WTC11 (cell line): ENCODE data around the gene ABLIM2. TPM values are rescaled to one million over a fixed set of nuclear protein-coding genes. Genes with fewer than 3 reads are reported as not detected.

Source experiments
- ATAC-seq: fragments of 200-7000 bp; cut with Tn5 transposase; 2 replicates; pipeline ENCODE4 v1.10.0; 2021; ENCODE audit warnings: mild to moderate bottlenecking, moderate library complexity
- CTCF ChIA-PET: fragments of 300-600 bp; sonication (Branson Sonifier 250); formaldehyde crosslinking; loops from one replicate; lab custom pipeline; 2021; ENCODE audit warnings: antibody characterized with exemption; lab: Charles Lee
- POLR2A ChIA-PET: fragments of 350-600 bp; sonication (Branson Sonifier 250); formaldehyde crosslinking; loops from one replicate; lab custom pipeline; 2021; ENCODE audit warnings: antibody characterized with exemption; lab: Charles Lee
- DNase-seq: peaks from one replicate; pipeline ENCODE4 v3.0.0; 2021; ENCODE audit warnings: low spot score
- H3K27ac Mint-ChIP-seq: 2 replicates; pipeline ENCODE4 v1.8.0; 2021; ENCODE audit warnings: mixed read lengths
- H3K27me3 Mint-ChIP-seq: 2 replicates; pipeline ENCODE4 v1.8.0; 2021; ENCODE audit warnings: low read depth, mild to moderate bottlenecking, moderate library complexity, mixed read lengths
- H3K36me3 Mint-ChIP-seq: 2 replicates; pipeline ENCODE4 v1.8.0; 2021; ENCODE audit warnings: mixed read lengths
- H3K4me1 Mint-ChIP-seq: 2 replicates; pipeline ENCODE4 v1.8.0; 2022; ENCODE audit warnings: mixed read lengths
- H3K4me3 Mint-ChIP-seq: 2 replicates; pipeline ENCODE4 v1.8.0; 2021; ENCODE audit warnings: mild to moderate bottlenecking, moderate library complexity, mixed read lengths
- H3K9me3 Mint-ChIP-seq: 2 replicates; pipeline ENCODE4 v1.8.0; 2021; ENCODE audit warnings: mixed read lengths
- AFF4 ChIP-seq: sonication (generic); formaldehyde crosslinking; IDR thresholded peaks from 2 replicates; pipeline ENCODE4 v1.8.1; 2023; ENCODE audit warnings: mild to moderate bottlenecking, missing genetic modification reagents, borderline replicate concordance
- CDX4 ChIP-seq: fragments of 250-450 bp; sonication (Bioruptor Pico); IDR thresholded peaks from 2 replicates; pipeline ENCODE4 v1.9.0; 2021; ENCODE audit warnings: moderate library complexity, mild to moderate bottlenecking, inconsistent platforms, borderline replicate concordance
- CREB1 ChIP-seq: sonication (generic); formaldehyde crosslinking; IDR thresholded peaks from 2 replicates; pipeline ENCODE4 v1.8.0; 2023; ENCODE audit warnings: mild to moderate bottlenecking, missing genetic modification reagents
- ESRRA ChIP-seq: sonication (generic); formaldehyde crosslinking; IDR thresholded peaks from 2 replicates; pipeline ENCODE4 v1.8.1; 2022; ENCODE audit warnings: mild to moderate bottlenecking, missing genetic modification reagents, borderline replicate concordance
- FOXP1 ChIP-seq: sonication (generic); formaldehyde crosslinking; IDR thresholded peaks from 2 replicates; pipeline ENCODE4 v1.8.0; 2022; ENCODE audit warnings: missing genetic modification reagents, mild to moderate bottlenecking, moderate library complexity, borderline replicate concordance
- NR2C2 ChIP-seq: sonication (generic); formaldehyde crosslinking; IDR thresholded peaks from 2 replicates; pipeline ENCODE4 v1.8.0; 2022; ENCODE audit warnings: mild to moderate bottlenecking, missing genetic modification reagents
- NR3C1 ChIP-seq: sonication (generic); formaldehyde crosslinking; conservative IDR thresholded peaks from 2 replicates; pipeline ENCODE4 v1.8.1; 2023; ENCODE audit warnings: low read depth, mild to moderate bottlenecking, missing genetic modification reagents
- OVOL2 ChIP-seq: fragments of 250-450 bp; sonication (Bioruptor Pico); IDR thresholded peaks from 2 replicates; pipeline ENCODE4 v1.9.0; 2021; ENCODE audit warnings: mild to moderate bottlenecking, borderline replicate concordance
- PRDM15 ChIP-seq: sonication (generic); formaldehyde crosslinking; IDR thresholded peaks from 2 replicates; pipeline ENCODE4 v1.8.0; 2022; ENCODE audit warnings: missing genetic modification reagents
- PRRX2 ChIP-seq: fragments of 250-450 bp; sonication (Bioruptor Pico); IDR thresholded peaks from 2 replicates; pipeline ENCODE4 v1.8.0; 2021; ENCODE audit warnings: mild to moderate bottlenecking
- SMAD3 ChIP-seq: sonication (generic); formaldehyde crosslinking; IDR thresholded peaks from 2 replicates; pipeline ENCODE4 v1.8.0; 2022; ENCODE audit warnings: missing genetic modification reagents, mild to moderate bottlenecking, borderline replicate concordance
- STAT6 ChIP-seq: sonication (generic); formaldehyde crosslinking; conservative IDR thresholded peaks from 2 replicates; pipeline ENCODE4 v1.8.1; 2023; ENCODE audit warnings: mild to moderate bottlenecking, low read depth, missing genetic modification reagents, moderate library complexity
- TEAD4 ChIP-seq: sonication (generic); formaldehyde crosslinking; IDR thresholded peaks from 2 replicates; pipeline ENCODE4 v1.8.0; 2022; ENCODE audit warnings: mild to moderate bottlenecking, missing genetic modification reagents
- USF1 ChIP-seq: sonication (generic); formaldehyde crosslinking; IDR thresholded peaks from 2 replicates; pipeline ENCODE4 v1.8.0; 2022; ENCODE audit warnings: mild to moderate bottlenecking, missing genetic modification reagents
- ZBTB43 ChIP-seq: sonication (generic); formaldehyde crosslinking; IDR thresholded peaks from 2 replicates; pipeline ENCODE4 v1.8.1; 2023; ENCODE audit warnings: mild to moderate bottlenecking, missing genetic modification reagents
- ZNF121 ChIP-seq: sonication (generic); formaldehyde crosslinking; IDR thresholded peaks from 2 replicates; pipeline ENCODE4 v1.8.0; 2023; ENCODE audit warnings: missing genetic modification reagents
- ZNF219 ChIP-seq: sonication (generic); formaldehyde crosslinking; IDR thresholded peaks from 2 replicates; pipeline ENCODE4 v1.8.0; 2023; ENCODE audit warnings: missing genetic modification reagents, mild to moderate bottlenecking, borderline replicate concordance
- ZNF281 ChIP-seq: sonication (generic); formaldehyde crosslinking; IDR thresholded peaks from 2 replicates; pipeline ENCODE4 v1.8.0; 2023; ENCODE audit warnings: mild to moderate bottlenecking, missing genetic modification reagents
- ZNF423 ChIP-seq: fragments of 250-450 bp; sonication (Bioruptor Pico); IDR thresholded peaks from 2 replicates; pipeline ENCODE4 v2.1.2; 2022; ENCODE audit warnings: mild to moderate bottlenecking, moderate library complexity
- total RNA-seq: library from RNA; stranded (reverse); gene quantifications from 3 replicates; pipeline ENCODE4 v1.2.3, GENCODE V29; 2021

The ABLIM2 gene
- total RNA-seq, 1 experiment from 2014 or later: 2.6 TPM

- no peak for TF ChIP-seq STAT6 (CRISPR knock-in tag)
- TF ChIP-seq TEAD4 (CRISPR knock-in tag): no peak
- no peak for TF ChIP-seq ZBTB43 (CRISPR knock-in tag)
Measured at GRCh38 chr4:8045909-8046308, 112.7 kb downstream of the ABLIM2 start (continued).

GRCh38 chr4:8044699-8045098 is 113.9 kb downstream of the ABLIM2 start:
- ChIA-PET POLR2A (no interaction called here), CTCF (no interaction called here)
- Mint-ChIP-seq H3K9me3 (no peaks in the 10 kb centered on the region), H3K36me3 (no peaks in the 10 kb centered on the region), H3K27ac (peak overlapping the region; percentile 10; the same call in 1 of the 2 replicates), H3K4me1 (peaks cover 28% of the 10 kb centered on the region), H3K4me3 (no peak overlapping the region), H3K27me3 (no peaks in the 10 kb centered on the region)
- DNase-seq: no peak
- ATAC-seq: no peak
- TF ChIP-seq USF1 (CRISPR knock-in tag) (no peak), ESRRA (no peak), AFF4 (CRISPR knock-in tag) (no peak), SMAD3 (CRISPR knock-in tag) (no peak), OVOL2 (CRISPR knock-in tag) (no peak), CREB1 (CRISPR knock-in tag) (no peak), ZNF423 (CRISPR knock-in tag) (no peak), PRDM15 (CRISPR knock-in tag) (no peak), ZNF281 (CRISPR knock-in tag) (no peak), ZNF121 (CRISPR knock-in tag) (no peak), ZNF219 (CRISPR knock-in tag) (no peak), PRRX2 (CRISPR knock-in tag) (no peak), CDX4 (CRISPR knock-in tag) (no peak), NR2C2 (CRISPR knock-in tag) (no peak), NR3C1 (CRISPR knock-in tag) (no peak), FOXP1 (CRISPR knock-in tag) (no peak)
- TF ChIP-seq, all 79 proteins: peak for 0
